GM12875 (cell line): Measurements from ENCODE around the gene FN1.

ENCODE experiments used
- H3K4me3 ChIP-seq: one replicate; pipeline ENCODE4 v1.5.1; 2011; ENCODE audit warnings: low read depth, low read length, control low read depth
- CTCF ChIP-seq: IDR thresholded peaks from 2 replicates; pipeline ENCODE4 v1.5.1; 2011; ENCODE audit warnings: low read depth, mild to moderate bottlenecking, control low read depth, inconsistent platforms, low read length, moderate library complexity, borderline replicate concordance; ENCODE audit not compliant: insufficient read depth

FN1 gene

GRCh38 chr2:215367662-215368492 lies 68.0 kb downstream of the FN1 start:
- no peak for TF ChIP-seq CTCF

GRCh38 chr2:215366440-215367032 lies 69.3 kb downstream of the FN1 start:
- TF ChIP-seq CTCF: no peak
- no peak overlapping the region for H3K4me3 ChIP-seq

More at GRCh38 chr2:215367662-215368492, 68.0 kb downstream of the FN1 start:
- no peak overlapping the region for H3K4me3 ChIP-seq

- no peak for TF ChIP-seq CTCF
- no peak overlapping the region for H3K4me3 ChIP-seq
Measured at GRCh38 chr2:215365184-215365658, 70.6 kb downstream of the FN1 start.

GRCh38 chr2:215364157-215365155 lies 71.4 kb downstream of the FN1 start:
- no peak overlapping the region for H3K4me3 ChIP-seq
- no peak for TF ChIP-seq CTCF

- TF ChIP-seq CTCF: no peak
- H3K4me3 ChIP-seq: no peak overlapping the region
Measured at GRCh38 chr2:215363461-215364156, 72.3 kb downstream of the FN1 start.

- H3K4me3 ChIP-seq: no peak overlapping the region
- no peak for TF ChIP-seq CTCF
Measured at GRCh38 chr2:215363039-215363438, 72.8 kb downstream of the FN1 start.
